HG03060 (cell line): ENCODE measurements around the gene DENND5A.
A peak's percentile ranks its signal among the peaks of the same experiment; 100 is the strongest.

ENCODE experiments used
- ATAC-seq: cut with Tn5 transposase; IDR thresholded peaks from one replicate; pipeline ENCODE4 v1.9.1; 2021; ENCODE audit warnings: low read depth, moderate number of reproducible peaks; ENCODE audit not compliant: unreplicated experiment

Gene DENND5A

DNA sequence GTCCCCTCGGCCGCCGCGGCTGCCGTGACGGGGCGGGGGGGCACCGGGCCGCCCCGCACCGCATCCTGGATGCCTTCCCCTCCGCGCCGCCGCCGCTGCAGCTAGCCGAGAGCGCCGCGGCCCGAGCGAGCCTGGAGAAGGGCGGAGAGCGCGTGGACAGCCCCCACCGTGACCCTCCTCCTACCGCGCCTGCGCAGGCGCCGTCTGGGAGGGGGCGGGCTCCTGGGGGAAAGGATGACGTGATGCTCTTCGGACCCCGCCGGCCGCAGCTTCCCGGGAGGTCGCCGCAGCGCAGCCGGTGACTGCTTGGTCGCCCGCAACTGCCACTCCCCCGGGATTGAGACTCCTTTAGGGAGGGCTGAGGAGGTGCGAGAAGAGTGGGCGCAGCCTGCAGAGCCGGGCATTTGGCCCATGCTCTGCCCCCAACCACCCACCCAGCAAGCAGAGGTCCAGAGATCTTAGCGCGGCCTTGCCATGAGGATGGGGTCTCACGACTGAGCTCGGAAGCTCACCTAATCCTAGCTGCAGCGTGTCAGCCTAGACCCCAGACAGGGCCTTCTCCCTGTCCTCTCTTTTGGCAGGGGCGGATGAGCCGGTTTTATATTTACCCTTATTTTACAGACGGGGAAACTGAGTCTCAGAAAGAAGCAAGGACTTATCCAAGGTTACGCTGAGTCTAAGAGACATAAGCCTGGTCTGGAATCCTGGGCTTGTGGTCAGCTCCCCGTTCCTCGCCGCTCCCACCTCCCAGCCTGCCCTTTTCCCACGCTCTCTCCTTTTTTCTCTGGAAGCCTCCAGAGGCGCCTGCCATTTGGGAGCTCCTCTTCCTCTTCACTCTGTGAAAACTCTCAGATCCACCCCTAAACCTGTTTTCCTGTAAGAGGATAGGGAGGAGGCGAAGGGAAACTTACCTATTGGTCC lies at the start of gene DENND5A:
TSS of gene DENND5A (minus strand) at position 140 of the 921 bp plus-strand sequence. CDS start 281 bp downstream, outside the sequence.
- ATAC-seq: no peak

DNA sequence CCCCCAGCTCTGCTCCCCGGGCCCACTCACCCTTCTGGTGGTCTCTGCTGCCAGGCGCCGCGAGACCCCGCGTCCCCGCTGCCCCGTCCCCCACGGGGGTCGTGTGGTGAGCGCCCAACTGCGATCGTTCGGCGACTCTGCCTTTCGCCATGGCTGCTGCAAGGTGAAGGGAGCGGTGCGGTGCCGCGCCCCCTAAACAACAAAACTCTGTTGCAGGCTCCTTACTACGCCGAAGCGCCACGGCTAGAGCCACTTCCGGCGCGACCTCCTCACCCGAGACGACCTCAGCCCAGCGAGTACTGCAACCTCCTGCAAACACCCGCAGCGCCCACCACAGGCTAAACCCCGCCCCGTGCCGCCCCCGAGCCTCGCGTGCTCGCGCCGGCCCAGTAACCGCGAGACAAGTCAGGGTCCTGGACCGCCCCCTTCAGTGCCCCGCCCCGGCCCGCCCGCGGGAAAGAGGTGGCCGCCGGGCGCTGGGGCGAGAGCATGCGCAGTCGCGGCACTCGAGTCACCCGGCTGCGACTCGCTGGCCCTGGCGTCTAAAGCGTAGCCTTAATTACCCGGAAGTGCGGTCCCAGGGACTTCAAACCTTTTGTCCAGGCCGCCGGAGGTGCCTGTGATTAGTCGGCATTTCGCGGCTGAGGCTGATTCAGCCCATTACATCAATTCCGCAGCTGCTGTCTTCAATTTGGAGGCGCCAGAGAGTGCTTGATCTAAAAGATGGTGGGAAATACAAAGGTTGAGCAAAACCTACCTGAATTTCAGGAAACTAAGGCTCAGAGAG lies 49.3 kb upstream of the DENND5A start, which contains the start of gene TMEM41B:
TSS of gene TMEM41B (minus strand) at position 303 of the 787 bp plus-strand sequence. CDS start at position 151, 152 bp downstream.
- peak; percentile 86 for ATAC-seq

GRCh38 chr11:9313648-9314290 lies 48.6 kb upstream of the DENND5A start:
- no peak for ATAC-seq

DNA sequence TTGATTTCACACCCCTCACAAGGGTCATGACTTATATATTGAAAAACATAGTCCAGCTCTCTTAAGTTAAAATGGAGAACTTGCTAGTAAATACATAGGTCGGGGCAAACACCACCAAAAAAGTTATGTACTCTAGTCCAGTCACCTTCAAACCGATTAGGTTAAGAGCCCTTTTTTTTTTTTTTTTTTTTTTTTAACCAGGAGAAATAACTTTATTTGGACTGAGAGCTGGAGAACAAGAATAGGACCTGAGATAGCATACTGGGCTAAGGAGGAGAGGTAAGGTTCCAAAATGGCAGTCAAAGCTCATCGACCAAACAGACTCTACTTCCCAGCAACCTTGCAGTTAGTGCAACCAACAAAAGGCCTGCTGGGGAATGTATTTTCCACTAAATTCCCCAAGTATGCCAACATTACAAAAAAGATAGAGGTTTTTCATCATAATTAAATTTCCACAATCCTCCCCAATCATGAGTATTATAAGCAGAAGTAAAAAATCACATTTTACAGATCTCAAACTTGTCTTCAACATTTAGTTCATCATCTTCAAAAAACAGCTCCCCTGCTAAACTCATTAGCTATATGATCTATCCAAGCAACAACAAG lies 45.4 kb upstream of the DENND5A start:
- ATAC-seq: no peak

- no peak for ATAC-seq
These were observed 39.0 kb upstream of the DENND5A start for GRCh38 chr11:9304178-9304577.

DNA sequence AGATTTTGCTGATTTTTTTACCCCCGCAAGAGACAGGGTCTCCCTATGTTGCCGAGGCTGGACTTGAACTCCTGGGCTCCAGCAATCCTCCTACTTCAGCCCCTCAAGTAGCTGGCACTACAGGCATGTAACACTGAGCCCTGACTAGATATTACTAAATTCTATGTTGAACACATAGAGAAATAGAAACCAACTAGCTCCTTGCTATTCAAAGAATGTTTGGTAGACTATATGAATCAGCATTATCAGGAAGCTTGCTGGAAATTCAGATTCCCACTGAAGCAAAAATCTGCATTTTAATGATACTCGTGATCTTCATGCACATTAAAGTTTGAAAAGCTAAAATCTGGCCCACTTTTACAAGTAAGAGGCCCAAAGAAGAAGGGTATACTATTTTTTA lies 37.3 kb upstream of the DENND5A start:
- no peak for ATAC-seq

- ATAC-seq: no peak
These were observed 36.6 kb upstream of the DENND5A start for GRCh38 chr11:9301720-9302119.

- no peak for ATAC-seq
These were observed 28.5 kb upstream of the DENND5A start for GRCh38 chr11:9293646-9294045.

GRCh38 chr11:9285850-9286587 lies 20.9 kb upstream of the DENND5A start:
- no peak for ATAC-seq

- ATAC-seq: peak; percentile 85
These were observed 15.6 kb upstream of the DENND5A start for GRCh38 chr11:9280655-9281301.

DNA sequence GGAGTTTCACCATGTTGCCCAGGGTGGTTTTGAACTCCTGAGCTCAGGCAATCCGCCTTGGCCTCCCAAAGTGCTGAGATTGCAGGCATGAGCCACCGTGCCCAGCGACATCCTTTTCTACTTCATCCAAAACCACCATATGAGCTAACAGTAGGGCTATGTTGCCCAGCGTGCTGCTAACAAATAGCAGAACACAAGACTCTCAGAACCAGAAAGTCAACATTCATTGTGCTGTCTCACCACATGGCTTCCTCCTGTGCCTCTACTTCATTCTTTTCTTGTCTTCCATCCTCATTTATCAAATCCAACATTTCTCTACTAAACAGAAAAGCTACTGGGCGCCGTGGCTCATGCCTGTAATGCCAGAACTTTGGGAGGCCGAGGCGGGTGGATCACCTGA lies 12.0 kb upstream of the DENND5A start:
- ATAC-seq: no peak

- ATAC-seq: no peak
These were observed 11.4 kb upstream of the DENND5A start for GRCh38 chr11:9276571-9276970.

DNA sequence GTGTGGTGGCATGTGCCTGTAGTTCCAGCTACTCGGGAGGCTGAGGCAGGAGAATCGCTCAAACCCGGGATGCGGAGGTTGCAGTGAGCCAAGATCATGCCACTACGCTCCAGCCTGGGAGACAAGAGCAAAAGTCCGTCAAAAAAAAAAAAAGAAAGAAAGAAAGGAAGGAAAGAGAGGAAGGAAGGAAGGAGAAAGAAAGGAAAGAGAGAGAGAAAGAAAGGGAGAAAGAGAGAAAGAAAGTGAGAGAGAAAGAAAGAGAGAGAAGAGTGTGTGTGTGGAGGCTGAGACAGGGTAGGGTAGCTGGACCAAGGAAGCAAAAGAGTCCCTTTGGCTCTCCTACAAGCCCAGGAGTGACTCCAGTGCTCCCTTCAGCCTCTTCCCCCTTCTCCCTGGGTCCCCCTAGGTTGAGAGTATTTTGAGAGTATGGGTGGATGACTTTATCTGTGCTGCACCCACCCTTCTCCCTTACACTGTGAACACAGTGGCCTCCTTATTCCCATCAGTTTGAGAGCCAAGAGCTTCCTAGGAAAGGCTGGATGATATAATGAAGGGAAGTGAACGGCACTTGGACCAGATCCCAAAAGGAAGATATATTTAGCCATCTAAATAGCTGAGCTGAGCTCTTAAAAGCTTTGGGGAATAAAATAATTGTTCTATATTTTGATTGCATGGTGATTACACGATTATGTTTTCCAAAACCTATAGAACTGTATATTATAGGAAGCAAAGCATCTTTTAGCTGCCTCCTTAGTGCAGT lies 9.5 kb upstream of the DENND5A start:
- ATAC-seq: no peak

DNA sequence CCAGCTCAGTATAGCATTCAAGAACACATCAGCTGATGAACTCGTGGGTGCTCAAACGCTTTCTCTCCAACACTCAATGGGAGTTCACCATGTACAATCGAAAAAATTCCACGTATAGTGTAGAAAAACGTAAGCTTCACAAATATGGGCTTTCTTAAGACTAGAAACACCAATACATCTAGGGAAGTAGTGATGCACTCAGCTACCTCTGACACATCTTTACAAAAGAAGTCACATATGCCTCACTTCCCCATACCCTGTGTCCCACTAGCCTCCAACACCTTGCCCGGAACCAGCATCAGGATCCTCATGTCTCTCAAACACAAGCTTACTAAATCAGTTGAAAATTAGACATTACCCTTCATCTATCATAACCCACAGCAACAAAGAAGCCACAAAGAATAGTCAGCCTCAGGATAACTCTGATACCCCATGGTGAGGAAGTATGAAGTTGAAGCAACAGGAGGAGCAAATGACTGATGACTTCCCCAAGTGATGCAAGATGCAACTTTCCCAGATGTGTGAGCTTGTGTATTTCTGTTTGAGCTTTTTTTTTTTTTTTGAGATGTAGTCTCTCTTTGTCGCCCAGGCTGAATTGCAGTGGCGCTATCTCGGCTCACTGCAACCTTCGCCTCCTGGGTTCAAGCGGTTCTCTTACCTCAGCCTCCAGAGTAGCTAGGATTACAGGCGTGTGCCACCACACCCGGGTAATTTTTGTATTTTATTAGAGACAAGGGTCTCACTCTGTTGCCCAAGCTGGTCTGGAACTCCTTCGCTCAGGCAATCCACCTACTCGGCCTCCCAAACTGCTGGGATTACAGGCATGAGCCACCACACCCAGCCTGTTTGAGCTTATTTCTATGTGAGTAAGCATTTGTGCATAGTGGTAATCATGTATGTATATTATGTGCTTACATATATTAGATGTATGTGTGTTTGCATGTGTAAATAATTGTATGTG lies 8.5 kb upstream of the DENND5A start:
- no peak for ATAC-seq

DNA sequence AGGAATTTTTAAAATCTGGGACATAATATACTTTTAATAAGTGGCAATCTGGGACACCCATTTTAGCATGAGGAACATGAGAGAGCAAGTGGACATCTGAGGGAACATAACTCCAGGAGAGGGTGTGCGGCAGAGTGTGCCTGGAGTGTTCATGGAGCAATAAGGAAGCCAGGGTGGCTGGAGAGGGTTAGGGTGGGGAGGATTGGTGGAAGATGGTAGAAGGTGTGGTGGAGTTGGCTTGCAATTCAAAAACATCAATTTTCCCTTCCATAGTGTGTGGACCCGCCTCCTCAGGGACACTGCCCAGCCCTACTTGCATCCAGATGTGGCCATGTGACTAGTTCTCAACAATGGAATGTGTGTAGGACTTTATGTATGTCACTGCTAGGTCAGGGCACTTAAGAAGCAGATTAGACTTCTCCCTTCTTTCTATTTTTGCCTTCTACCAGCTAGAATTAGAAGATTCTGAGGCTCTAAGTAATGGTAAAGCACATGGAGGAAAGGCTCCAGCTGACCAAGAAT lies 4.4 kb upstream of the DENND5A start:
- ATAC-seq: no peak

- ATAC-seq: no peak
These were observed 2.5 kb upstream of the DENND5A start for GRCh38 chr11:9267680-9268079.

GRCh38 chr11:9266926-9267325 lies 1.8 kb upstream of the DENND5A start:
- ATAC-seq: no peak
